NCI-H1092 treated with DMSO at 0.1 percent for 48 hours (cell line): ENCODE data around the gene RAB11FIP4.
"Not testable (repeated sequence)": the region's sequence is repeated elsewhere in the genome, so short reads cannot be mapped to it uniquely, and the experiment has no call there.

ENCODE experiments used
- DNase-seq: peaks from one replicate; lab custom pipeline; 2025; lab: John Stamatoyannopoulos, UW

RAB11FIP4 gene

DNA sequence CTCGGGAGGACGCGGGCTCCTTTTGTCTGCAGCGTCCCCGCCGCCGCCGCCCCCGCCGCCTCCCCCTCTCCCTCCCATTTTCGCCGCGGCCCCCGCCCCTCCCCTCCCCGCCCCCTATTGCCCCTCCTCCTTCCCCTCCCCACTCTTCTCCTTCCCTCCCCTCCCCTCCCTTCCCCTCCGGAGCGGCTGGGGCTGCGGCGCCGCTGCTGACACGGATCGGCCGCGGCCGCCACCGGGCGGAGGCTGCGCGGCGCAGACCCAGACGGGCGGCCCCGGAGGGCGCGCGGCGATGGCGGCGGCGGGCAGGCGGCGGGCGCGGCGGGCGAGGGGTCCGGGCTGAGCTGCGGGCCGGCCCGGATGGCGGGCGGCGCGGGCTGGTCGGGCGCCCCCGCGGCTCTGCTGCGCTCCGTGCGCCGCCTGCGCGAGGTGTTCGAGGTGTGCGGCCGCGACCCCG lies at the start of gene RAB11FIP4:
RAB11FIP4 (plus strand) TSS at position 180 of the 454 bp plus-strand sequence; CDS start at position 358, 178 bp downstream.
- peak; percentile 38 for DNase-seq

- not testable (repeated sequence) for DNase-seq
Measured at GRCh38 chr17:31345191-31345747, 46.2 kb upstream of the RAB11FIP4 start.

GRCh38 chr17:31349454-31349853 lies 42.0 kb upstream of the RAB11FIP4 start:
- no peak for DNase-seq

- no peak for DNase-seq
Measured at GRCh38 chr17:31355935-31356334, 35.5 kb upstream of the RAB11FIP4 start.

- no peak for DNase-seq
Measured at GRCh38 chr17:31357091-31357490, 34.4 kb upstream of the RAB11FIP4 start.

DNA sequence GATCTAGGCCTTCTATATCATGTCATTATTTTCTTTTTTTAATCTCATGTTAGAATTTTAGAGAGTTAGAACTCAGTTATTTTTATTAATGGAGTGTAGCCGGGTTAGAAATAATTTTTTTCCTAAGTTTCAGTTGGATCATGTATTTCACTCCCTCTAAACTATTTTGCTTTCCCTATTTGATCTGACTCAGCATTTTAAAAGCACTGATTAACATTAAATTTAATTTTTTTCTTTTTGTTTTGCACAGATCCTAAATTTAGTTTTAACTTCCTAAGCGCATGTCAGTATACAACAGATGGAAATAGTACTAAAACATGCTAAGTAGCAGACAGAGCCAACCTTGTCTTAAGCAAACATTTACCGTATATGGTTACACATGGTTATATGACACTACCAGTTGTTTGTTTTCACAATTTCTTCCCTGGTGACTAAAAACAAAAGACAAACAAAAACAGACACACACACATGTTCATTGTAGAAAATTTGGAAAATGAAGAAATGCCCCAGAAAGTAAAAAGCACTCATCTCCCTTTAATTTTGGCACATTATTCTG lies 33.6 kb upstream of the RAB11FIP4 start:
- peak; percentile 7 for DNase-seq

- no peak for DNase-seq
Measured at GRCh38 chr17:31364012-31364411, 27.5 kb upstream of the RAB11FIP4 start.

DNA sequence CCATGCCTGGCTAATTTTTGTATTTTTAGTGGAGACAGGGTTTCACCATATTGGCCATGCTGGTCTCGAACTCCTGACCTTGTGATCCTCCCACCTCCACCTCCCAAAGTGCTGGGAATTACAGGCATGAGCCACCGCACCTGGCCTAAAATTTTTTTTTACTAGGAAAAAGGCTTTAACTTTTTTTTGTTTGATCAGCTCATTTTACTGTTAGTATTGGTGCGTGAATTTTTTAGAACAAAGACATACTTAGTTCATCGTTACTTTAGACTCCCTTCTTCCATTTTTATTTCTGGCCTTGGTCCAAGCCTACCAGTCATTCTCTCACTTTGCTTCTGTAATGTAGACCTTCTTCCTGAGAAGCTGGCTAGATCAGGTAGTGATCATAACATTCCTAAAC lies 25.4 kb upstream of the RAB11FIP4 start:
- DNase-seq = no peak

GRCh38 chr17:31369266-31369665 lies 22.2 kb upstream of the RAB11FIP4 start:
- DNase-seq = no peak

GRCh38 chr17:31371511-31372097 lies 19.9 kb upstream of the RAB11FIP4 start:
- DNase-seq = peak; percentile 55

DNA sequence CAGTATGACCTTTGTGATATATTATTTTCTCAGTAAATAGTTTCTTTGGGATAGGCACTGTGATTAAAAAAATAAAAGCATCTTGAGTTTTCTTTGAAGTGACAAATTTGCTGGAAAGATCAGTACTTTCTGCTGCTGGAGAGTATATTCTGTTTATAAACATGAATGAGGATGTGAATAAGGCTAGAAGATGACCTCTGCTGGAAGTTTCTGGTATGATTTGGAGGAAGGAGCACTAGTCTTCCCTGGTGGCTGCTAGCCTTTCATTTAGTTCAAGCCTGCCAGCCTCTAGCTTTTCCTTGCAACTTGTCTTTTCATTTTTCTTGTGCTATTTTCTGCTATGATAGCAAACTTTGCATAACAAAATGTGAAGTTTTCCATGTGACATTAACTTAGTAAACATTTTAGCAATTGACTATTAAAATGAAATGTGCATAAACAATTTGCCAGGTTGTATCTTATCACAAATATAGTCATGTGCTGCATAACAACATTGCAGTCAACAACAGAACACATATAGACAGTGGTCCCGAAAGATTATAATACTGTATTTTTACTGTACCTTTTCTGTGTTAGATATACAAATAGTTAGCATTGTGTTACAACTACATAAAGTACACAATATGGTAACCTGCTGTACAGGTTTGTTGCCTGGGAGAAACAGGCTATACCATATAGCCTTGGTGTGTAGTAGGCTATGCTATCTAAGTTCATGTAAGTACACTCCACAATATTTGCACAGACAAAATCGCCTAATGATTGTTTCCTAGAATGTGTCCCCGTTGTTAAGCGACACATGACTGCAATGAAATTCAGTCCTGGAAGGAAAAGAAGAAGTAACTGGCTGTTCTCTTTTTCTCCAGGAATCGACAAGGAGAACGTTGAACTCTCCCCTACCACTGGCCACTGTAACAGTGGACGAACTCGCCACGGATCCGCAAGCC lies 18.1 kb upstream of the RAB11FIP4 start:
- DNase-seq = peak; percentile 56

DNA sequence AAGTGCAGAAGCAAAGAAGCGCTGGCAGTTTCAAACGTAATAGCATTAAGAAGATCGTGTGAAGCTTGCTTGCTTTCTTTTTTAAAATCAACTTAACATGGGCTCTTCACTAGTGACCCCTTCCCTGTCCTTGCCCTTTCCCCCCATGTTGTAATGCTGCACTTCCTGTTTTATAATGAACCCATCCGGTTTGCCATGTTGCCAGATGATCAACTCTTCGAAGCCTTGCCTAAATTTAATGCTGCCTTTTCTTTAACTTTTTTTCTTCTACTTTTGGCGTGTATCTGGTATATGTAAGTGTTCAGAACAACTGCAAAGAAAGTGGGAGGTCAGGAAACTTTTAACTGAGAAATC lies 17.4 kb upstream of the RAB11FIP4 start:
- no peak for DNase-seq

DNA sequence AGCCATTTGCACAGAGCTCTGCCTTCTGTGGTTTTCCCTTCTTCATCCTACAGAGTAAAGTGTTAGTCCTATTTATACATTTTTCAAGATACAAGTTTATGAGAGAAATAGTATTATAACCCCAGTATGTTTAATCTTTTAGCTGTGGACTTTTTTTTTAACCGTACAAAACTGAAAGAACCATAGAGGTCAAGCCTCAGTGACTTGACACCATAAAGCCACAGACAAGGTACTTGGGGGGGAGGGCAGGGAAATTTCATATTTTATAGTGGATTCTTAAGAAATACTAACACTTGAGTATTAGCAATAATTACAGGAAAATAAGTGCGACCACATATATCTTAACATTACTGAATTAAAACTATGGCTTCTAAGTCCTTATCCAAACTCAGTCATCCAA lies 17.0 kb upstream of the RAB11FIP4 start:
- no peak for DNase-seq

DNA sequence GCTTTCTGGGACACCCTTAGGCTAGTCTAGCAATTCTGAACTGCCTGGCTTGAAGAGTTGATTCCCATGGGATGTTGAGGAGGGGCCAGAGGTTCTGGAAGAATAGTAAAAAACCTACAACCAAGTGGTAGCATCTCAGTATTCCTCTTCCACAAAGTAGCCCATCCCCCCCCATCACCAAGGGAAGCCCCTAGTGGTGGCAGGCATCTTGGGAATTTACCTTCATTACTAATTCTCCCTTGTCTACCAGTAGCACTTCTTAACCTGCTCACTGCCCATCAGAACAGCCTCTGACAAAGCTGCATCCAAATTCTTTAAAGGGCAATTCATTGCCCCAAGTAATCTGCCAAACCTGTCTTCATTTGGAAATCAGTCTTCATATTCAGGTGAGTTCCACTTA lies 12.8 kb upstream of the RAB11FIP4 start:
- no peak for DNase-seq

DNA sequence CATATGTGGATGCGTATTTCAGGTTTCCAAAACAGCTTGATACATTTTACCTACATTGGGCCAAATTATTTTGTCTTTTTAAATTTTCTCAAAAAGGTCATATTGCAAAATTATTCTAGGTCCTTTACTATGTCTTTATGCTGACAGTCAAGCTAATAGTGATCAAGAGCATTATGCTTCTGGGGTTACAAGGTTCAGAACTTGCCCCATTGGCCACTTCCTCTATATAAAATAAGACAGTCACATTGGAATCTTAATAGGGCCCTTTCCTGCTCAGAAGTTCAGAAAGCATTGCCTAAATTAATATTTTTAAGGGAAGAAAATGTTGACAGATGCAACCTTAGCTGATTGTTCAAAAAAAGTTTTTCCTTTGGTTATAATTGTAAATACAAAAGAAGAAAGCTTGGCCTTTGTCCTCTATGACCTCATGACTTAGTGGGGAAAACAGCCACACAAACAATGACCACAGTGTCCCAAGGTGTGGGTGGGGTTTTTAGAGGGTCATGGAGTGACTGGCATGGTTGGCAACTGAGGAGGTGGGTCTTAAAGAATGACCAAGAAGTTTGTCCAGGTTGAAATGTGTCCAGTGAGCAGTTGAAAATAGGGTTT lies 11.8 kb upstream of the RAB11FIP4 start:
- no peak for DNase-seq

- DNase-seq = no peak
Measured at GRCh38 chr17:31381165-31381668, 10.3 kb upstream of the RAB11FIP4 start.

DNA sequence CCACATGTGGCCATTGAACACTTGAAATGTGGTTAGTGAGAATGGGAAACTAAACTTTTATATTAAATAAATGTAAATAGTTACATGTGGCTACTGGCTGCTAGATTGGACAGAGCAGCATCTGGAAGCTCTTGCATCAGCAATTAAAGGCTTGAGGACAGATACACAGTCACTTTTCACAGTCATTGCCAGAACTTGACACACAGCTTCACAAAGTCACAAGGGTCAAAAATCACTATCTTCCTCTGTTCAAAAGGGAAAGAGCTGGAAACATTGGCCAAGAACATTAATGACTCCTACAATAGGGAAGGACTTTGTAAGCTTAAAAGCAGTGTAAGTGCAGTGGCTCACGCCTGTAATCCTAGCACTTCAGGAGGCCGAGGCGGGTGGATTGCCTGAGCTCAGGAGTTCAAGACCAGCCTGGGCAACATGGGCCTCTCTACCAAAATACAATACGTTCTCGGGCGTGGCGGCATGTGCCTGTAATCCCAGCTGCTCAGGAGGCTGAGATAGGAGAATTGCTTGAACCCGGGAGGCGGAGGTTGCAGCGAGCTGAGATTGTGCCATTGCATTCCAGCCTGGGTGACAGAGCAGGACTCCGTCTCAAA lies 8.7 kb upstream of the RAB11FIP4 start:
- not testable (repeated sequence) for DNase-seq

DNA sequence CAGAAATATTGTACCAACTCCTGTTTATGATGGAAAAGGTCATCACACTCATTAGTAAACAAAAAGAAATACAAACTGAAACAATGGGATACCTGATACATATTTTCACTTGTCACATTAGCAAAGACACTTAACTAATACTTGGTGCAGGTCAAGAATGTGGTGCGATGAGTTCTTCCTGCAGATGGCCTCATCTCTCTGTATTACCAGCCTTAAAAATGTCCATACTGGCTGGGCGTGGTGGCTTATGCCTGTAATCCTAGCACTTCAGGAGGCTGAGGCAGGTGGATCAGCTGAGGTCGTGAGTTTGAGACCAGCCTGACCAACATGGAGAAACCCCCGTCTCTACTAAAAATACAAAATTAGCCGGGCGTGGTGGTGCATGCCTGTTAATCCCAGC lies 8.0 kb upstream of the RAB11FIP4 start:
- DNase-seq = not testable (repeated sequence)

GRCh38 chr17:31385428-31386285 lies 5.8 kb upstream of the RAB11FIP4 start:
- DNase-seq = no peak

DNA sequence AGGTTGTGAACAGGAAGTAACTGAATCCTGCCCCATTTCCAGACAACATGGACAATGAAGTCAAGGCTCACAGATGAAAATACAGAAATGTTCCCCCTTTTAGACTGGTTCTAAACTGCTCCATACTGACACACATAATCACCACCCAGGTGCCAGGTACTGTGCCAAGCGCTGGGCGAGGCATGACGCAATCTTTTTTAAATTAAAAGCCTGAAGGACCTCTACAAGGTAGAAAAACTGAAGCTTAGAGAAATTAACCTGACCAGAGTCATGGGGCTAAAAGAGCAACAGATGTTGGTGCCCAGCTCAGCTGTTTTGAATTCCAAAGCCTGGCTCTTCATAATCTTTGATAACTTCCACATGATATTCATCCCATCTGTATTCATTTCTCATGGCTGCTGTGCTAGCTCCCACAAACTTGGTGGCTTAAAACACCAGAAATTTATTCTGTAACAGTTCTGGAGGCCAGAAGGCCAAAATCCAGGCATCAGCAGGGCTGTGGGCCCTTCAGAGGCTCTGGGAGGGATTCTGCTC lies 4.9 kb upstream of the RAB11FIP4 start:
- no peak for DNase-seq
